Small intestine (tissue), 7 donors: ENCODE measurements around the gene PRPF31. TPM values are rescaled to one million over a fixed set of nuclear protein-coding genes. Genes with fewer than 3 reads are reported as not detected.
A peak's percentile ranks its signal among the peaks of the same experiment; 100 is the strongest.

ENCODE experiments used
- DNase-seq, 2 donors: peaks; one replicate each; pipeline versions ENCODE4 v3.0.0 to v3.0.0-alpha.2; 2013
- FAIRE-seq: peaks from 2 replicates; lab custom pipeline; 2012; peaks lifted over from hg19 to GRCh38; lab: Jason Lieb, UNC
- H3K27ac ChIP-seq, 3 donors: one replicate each; pipeline ENCODE4 v1.5.1; 2013; ENCODE audit warnings: low read length in 2 of 3, mild to moderate bottlenecking in 2 of 3, control low read depth in 1 of 3, inconsistent platforms in 1 of 3, low read depth in 1 of 3, moderate library complexity in 1 of 3
- H3K27me3 ChIP-seq, 3 donors: one replicate each; pipeline ENCODE4 v1.6.1; 2013; ENCODE audit warnings: low read length in 3 of 3, inconsistent platforms in 1 of 3; ENCODE audit not compliant: control insufficient read depth in 3 of 3, insufficient read depth in 3 of 3
- H3K36me3 ChIP-seq, 3 donors: one replicate each; pipeline ENCODE4 v1.6.1; 2013; ENCODE audit warnings: low read length in 3 of 3, inconsistent platforms in 1 of 3, low read depth in 1 of 3, mild to moderate bottlenecking in 1 of 3, moderate library complexity in 1 of 3; ENCODE audit not compliant: control insufficient read depth in 3 of 3, insufficient read depth in 2 of 3
- H3K4me1 ChIP-seq, 3 donors: one replicate each; pipeline ENCODE4 v1.6.1; 2013; ENCODE audit warnings: low read length in 2 of 3, inconsistent platforms in 1 of 3, low read depth in 1 of 3, mild to moderate bottlenecking in 1 of 3, moderate library complexity in 1 of 3; ENCODE audit not compliant: control insufficient read depth in 3 of 3, insufficient read depth in 2 of 3
- H3K4me3 ChIP-seq, 3 donors: one replicate each; pipeline ENCODE4 v1.5.1; 2013; ENCODE audit warnings: low read length in 3 of 3, control low read depth in 1 of 3, inconsistent platforms in 1 of 3, low read depth in 1 of 3, mild to moderate bottlenecking in 1 of 3, moderate library complexity in 1 of 3
- H3K9me3 ChIP-seq, 2 donors: one replicate each; pipeline ENCODE4 v1.6.1; 2013; ENCODE audit warnings: low read depth in 1 of 2, low read length in 1 of 2; ENCODE audit not compliant: control insufficient read depth in 2 of 2, insufficient read depth in 1 of 2
- WGBS, 3 donors: extraction: QIAGEN DNeasy Blood & Tissue Kit; methylation state at CpG; one replicate each; pipeline ENCODE4 v1.1.7; 2013; 5-methylcytosine and 5-hydroxymethylcytosine counted together
- polyA plus RNA-seq, 4 donors: library from polyadenylated mRNA; stranded (reverse) in 3 of 4; unstranded in 1 of 4; fragments of 200-250 nt in 3 of 4; fragments of 120-200 nt in 1 of 4; gene quantifications; one replicate each; pipeline versions ENCODE4 v1.2.1 to v1.2.3, GENCODE V29; 2013
- donor health status: healthy with polysubstance abuse.
- donor health status: control.
- donor health status: control.
- donor health status: Bipolar disorder and iron deficiency.
- donor health status: healthy.

Gene PRPF31
- polyA plus RNA-seq, 4 donors: 44.3 to 57.0 (median 47.4) TPM

- H3K9me3 ChIP-seq: no peaks in the 10 kb centered on the region
- 90 to 99% (median 95%) methylated on average over 25 of the region's 25 CpGs for WGBS, 3 donors
- H3K27me3 ChIP-seq: no peaks in the 10 kb centered on the region
- H3K27ac ChIP-seq: no peak overlapping the region
- no peaks in the 10 kb centered on the region for H3K4me1 ChIP-seq
- no peak overlapping the region for H3K4me3 ChIP-seq
- FAIRE-seq: no peak
- DNase-seq: no peak
- H3K36me3 ChIP-seq: peaks cover 39 to 94% (median 45%) of the 10 kb centered on the region in 3 donors
Measured at GRCh38 chr19:54152878-54153524, 37.4 kb downstream of the PRPF31 start.

DNA sequence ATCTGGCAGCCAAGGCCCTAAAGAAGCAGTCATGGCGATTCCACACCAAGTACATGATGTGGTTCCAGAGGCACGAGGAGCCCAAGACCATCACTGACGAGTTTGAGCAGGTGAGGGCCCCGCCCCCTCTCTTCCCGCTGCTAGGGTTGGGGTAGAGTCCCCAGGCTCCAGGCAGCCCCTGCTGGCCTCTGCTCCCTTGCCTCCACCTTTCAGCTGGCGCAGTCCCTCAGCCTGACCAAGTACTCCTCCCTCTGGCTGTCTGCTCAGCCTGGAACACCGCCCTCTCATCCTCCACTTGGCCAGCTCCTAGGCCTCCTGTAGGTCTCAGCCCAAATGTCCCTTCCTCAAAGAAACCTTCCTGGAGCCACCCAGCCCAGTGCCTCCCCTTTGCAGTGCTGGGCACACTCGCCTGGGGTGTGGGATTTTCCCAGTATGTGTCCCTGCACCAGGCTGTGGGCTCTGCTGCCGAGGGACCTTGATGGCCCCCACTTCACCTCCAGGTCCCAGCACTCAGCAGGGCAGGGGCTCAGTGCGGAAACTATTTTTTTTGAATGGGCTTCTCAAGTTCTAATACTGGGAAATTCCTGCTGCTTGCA lies 38.3 kb downstream of the PRPF31 start:
- FAIRE-seq: no peak
- no peaks in the 10 kb centered on the region for H3K9me3 ChIP-seq
- no peaks in the 10 kb centered on the region for H3K27me3 ChIP-seq
- H3K4me3 ChIP-seq: no peak overlapping the region
- H3K4me1 ChIP-seq: peaks cover 5 to 7% (median 6%) of the 10 kb centered on the region in 3 donors
- DNase-seq: no peak
- H3K27ac ChIP-seq: no peak overlapping the region
- 86 to 89% (median 88%) methylated on average over 10 of the region's 10 CpGs for WGBS, 3 donors
- H3K36me3 ChIP-seq: peaks cover 31 to 92% (median 37%) of the 10 kb centered on the region in 3 donors

DNA sequence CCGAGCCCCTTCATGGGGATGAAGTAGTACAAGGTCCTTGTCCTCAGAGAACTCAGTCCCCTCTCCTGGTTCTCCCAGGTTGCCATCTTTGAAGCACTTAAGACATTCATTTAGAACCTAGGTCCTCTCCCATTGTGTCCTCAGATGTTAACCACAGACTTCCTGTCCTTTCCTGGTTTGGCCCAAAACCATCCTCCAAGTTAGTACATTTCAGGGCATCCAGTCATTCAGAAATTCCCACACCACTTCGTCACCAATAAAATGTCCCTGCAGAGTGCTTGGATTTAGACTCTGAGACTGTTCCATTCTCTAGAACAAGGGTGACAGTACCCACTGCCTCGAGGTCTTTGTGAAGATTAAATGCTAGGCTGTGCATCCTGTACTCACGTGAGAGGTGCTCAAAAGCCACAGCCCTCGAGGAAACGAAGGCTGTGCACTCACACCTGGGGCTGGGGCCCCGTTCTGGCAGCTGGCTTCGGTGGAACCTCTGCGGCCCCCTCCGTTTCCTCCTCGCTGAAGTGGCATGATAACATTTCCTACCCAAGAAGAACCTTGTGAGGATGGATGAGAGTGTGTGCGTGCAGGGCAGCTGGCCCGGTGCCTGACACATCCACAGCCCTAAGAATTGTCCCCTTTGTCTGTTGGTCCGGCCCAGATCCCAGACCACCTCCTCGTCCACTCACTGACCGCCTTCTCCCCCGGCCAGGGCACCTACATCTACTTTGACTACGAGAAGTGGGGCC lies 39.2 kb downstream of the PRPF31 start:
- H3K36me3 ChIP-seq: peaks cover 30 to 83% (median 32%) of the 10 kb centered on the region in 3 donors
- H3K27me3 ChIP-seq: no peaks in the 10 kb centered on the region
- DNase-seq (no peak), FAIRE-seq (no peak)
- no peak overlapping the region for H3K4me3 ChIP-seq
- H3K27ac ChIP-seq: no peak overlapping the region
- no peaks in the 10 kb centered on the region for H3K9me3 ChIP-seq
- peaks cover 5 to 11% (median 6%) of the 10 kb centered on the region in 3 donors for H3K4me1 ChIP-seq
- WGBS, 3 donors: 60 to 74% (median 64%) methylated on average over 18 of the region's 18 CpGs

DNA sequence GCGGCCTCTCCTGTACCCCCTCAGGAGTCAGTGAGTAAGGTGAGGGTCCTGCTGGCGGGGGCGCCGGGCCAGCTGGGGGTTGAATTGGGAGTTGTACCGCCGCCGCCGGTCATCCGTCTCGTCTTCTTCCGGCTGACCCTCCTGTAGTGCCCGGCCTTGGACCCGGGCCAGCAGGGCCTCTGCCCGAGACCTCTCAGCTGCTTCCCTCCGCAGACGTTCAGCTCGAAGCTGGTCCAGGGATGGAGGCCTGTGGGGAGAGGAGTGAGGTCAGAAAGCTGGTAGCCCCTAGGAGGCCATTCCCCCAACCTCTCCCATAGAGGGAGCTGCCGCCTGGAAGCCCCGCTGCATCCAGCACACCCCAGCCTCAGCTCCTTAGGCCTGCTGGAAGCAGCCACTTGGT lies 40.1 kb downstream of the PRPF31 start:
- DNase-seq (no peak), FAIRE-seq (no peak)
- Histone ChIP-seq H3K4me1 (peaks cover 5 to 18% (median 7%) of the 10 kb centered on the region in 3 donors), H3K36me3 (peaks cover 25 to 74% (median 29%) of the 10 kb centered on the region in 3 donors), H3K27ac (no peak overlapping the region), H3K9me3 (no peaks in the 10 kb centered on the region), H3K4me3 (no peak overlapping the region), H3K27me3 (no peaks in the 10 kb centered on the region)
- 78 to 89% (median 82%) methylated on average over 19 of the region's 19 CpGs for WGBS, 3 donors

- Histone ChIP-seq H3K27ac (no peak overlapping the region), H3K4me1 (peaks cover 5 to 24% (median 11%) of the 10 kb centered on the region in 3 donors), H3K27me3 (no peaks in the 10 kb centered on the region), H3K4me3 (no peak overlapping the region), H3K9me3 (no peaks in the 10 kb centered on the region), H3K36me3 (peaks cover 25 to 66% (median 29%) of the 10 kb centered on the region in 3 donors)
- DNase-seq (no peak), FAIRE-seq (no peak)
- WGBS, 3 donors: 80 to 88% (median 85%) methylated on average over 11 of the region's 11 CpGs
Measured at GRCh38 chr19:54156490-54156889, 40.9 kb downstream of the PRPF31 start.

GRCh38 chr19:54156953-54157352 lies 41.4 kb downstream of the PRPF31 start:
- no peak overlapping the region for H3K4me3 ChIP-seq
- WGBS, 3 donors: 84 to 95% (median 93%) methylated on average over 3 of the region's 3 CpGs
- no peaks in the 10 kb centered on the region for H3K9me3 ChIP-seq
- H3K4me1 ChIP-seq: peaks cover 5 to 28% (median 13%) of the 10 kb centered on the region in 3 donors
- H3K27me3 ChIP-seq: no peaks in the 10 kb centered on the region
- no peak for FAIRE-seq
- DNase-seq: no peak
- H3K36me3 ChIP-seq: peaks cover 23 to 61% (median 29%) of the 10 kb centered on the region in 3 donors
- H3K27ac ChIP-seq: no peak overlapping the region

- DNase-seq (peak; percentile 26 to 39), FAIRE-seq (no peak)
- WGBS, 3 donors: 8 to 9% (median 8%) methylated on average over 19 of the region's 19 CpGs
- peaks cover 13 to 45% (median 19%) of the 10 kb centered on the region in 3 donors for H3K36me3 ChIP-seq
- H3K27me3 ChIP-seq: no peaks in the 10 kb centered on the region
- H3K4me3 ChIP-seq: peak overlapping the region in 2 of 3 donors; percentile 64 to 85
- no peaks in the 10 kb centered on the region for H3K9me3 ChIP-seq
- peaks cover 5 to 40% (median 20%) of the 10 kb centered on the region in 3 donors for H3K4me1 ChIP-seq
- H3K27ac ChIP-seq: peak overlapping the region; percentile 87 to 90 (median 90)
Measured at GRCh38 chr19:54158812-54159351, 43.3 kb downstream of the PRPF31 start.
